GM19324 (cell line): ENCODE measurements around the gene ARSB.
A peak's percentile ranks its signal among the peaks of the same experiment; 100 is the strongest.

ENCODE experiments used
- ATAC-seq: cut with Tn5 transposase; IDR thresholded peaks from one replicate; pipeline ENCODE4 v1.9.1; 2021; ENCODE audit warnings: mild to moderate bottlenecking, moderate library complexity; ENCODE audit not compliant: unreplicated experiment, low FRiP score

The ARSB gene

GRCh38 chr5:78811121-78811817 lies 173.8 kb downstream of the ARSB start:
- no peak for ATAC-seq

- ATAC-seq: no peak
Observed at GRCh38 chr5:78810098-78810920, 174.8 kb downstream of the ARSB start.

- no peak for ATAC-seq
Observed at GRCh38 chr5:78809444-78809843, 175.7 kb downstream of the ARSB start.

GRCh38 chr5:78808818-78809217 lies 176.3 kb downstream of the ARSB start:
- ATAC-seq: no peak

- no peak for ATAC-seq
Observed at GRCh38 chr5:78808380-78808779, 176.7 kb downstream of the ARSB start.

- no peak for ATAC-seq
Observed at GRCh38 chr5:78806544-78806943, 178.6 kb downstream of the ARSB start.

- no peak for ATAC-seq
Observed at GRCh38 chr5:78805474-78806124, 179.5 kb downstream of the ARSB start.

GRCh38 chr5:78804995-78805394 lies 180.1 kb downstream of the ARSB start:
- ATAC-seq: no peak

GRCh38 chr5:78803941-78804340 lies 181.2 kb downstream of the ARSB start:
- ATAC-seq: no peak

GRCh38 chr5:78803353-78803752 lies 181.8 kb downstream of the ARSB start:
- no peak for ATAC-seq

GRCh38 chr5:78801413-78801812 lies 183.7 kb downstream of the ARSB start:
- no peak for ATAC-seq

GRCh38 chr5:78799266-78800017 lies 185.7 kb downstream of the ARSB start:
- ATAC-seq: no peak

GRCh38 chr5:78798673-78799029 lies 186.5 kb downstream of the ARSB start:
- ATAC-seq: no peak

GRCh38 chr5:78797936-78798672 lies 187.0 kb downstream of the ARSB start:
- ATAC-seq: no peak

GRCh38 chr5:78795757-78796156 lies 189.4 kb downstream of the ARSB start:
- ATAC-seq: no peak

GRCh38 chr5:78794693-78795215 lies 190.4 kb downstream of the ARSB start:
- ATAC-seq: no peak

- ATAC-seq: no peak
Observed at GRCh38 chr5:78793907-78794662, 191.0 kb downstream of the ARSB start.

GRCh38 chr5:78792345-78793055 lies 192.6 kb downstream of the ARSB start:
- ATAC-seq: peak; percentile 55
